Suprapubic skin (tissue), 4 donors: ENCODE measurements around the gene CKLF.
"Not testable (repeated sequence)": the region's sequence is repeated elsewhere in the genome, so short reads cannot be mapped to it uniquely, and the experiment has no call there.

Source experiments
- EP300 ChIP-seq: sonication (generic); formaldehyde crosslinking; IDR thresholded peaks from one replicate; pipeline ENCODE4 v1.6.1; 2017; ENCODE audit warnings: antibody characterized with exemption
- POLR2A ChIP-seq, 2 donors: fragments of 450-650 bp; IDR thresholded peaks; one replicate each; pipeline ENCODE4 v1.6.1; 2017; ENCODE audit warnings: antibody characterized with exemption in 2 of 2, mild to moderate bottlenecking in 2 of 2, moderate library complexity in 2 of 2
- POLR2AphosphoS5 ChIP-seq, 3 donors: sonication (generic); formaldehyde crosslinking; IDR thresholded peaks; one replicate each; pipeline ENCODE4 v1.6.1; 2017; ENCODE audit warnings: antibody characterized with exemption in 3 of 3
- TF ChIP-seq, protein P1 (sequence below), 2 donors: fragments of 200-600 bp in 1 of 2; fragments of 450-650 bp in 1 of 2; sonication (generic) in 1 of 2; IDR thresholded peaks; one replicate each; pipeline ENCODE4 v1.5.1; 2016 to 2019; ENCODE audit warnings: antibody characterized with exemption in 2 of 2, mild to moderate bottlenecking in 1 of 2, moderate library complexity in 1 of 2

DNA sequence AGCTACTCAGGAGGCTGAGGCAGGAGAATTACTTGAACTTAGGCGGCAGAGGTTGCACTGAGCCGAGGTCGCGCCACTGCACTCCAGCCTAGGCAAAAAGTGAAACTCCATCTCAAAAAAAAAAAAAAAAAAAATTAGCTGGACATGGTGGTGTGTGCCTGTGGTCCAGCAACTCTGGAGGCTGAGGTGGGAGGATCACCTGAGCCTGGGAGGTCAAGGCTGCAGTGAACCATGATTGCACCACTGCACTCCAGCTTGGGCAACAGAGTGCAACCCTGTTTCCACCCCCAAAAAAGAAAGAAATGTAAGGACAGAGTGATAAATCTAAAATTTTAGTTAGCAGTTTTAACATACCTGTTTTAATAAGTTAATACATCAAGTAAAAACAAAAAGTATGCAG is 44.2 kb downstream of the CKLF start:
- TF ChIP-seq EP300; POLR2A (IDR thresholded peaks at IDR 0.05); POLR2AphosphoS5 (IDR thresholded peaks at IDR 0.05): not testable (repeated sequence)
- TF ChIP-seq, protein P1, sequence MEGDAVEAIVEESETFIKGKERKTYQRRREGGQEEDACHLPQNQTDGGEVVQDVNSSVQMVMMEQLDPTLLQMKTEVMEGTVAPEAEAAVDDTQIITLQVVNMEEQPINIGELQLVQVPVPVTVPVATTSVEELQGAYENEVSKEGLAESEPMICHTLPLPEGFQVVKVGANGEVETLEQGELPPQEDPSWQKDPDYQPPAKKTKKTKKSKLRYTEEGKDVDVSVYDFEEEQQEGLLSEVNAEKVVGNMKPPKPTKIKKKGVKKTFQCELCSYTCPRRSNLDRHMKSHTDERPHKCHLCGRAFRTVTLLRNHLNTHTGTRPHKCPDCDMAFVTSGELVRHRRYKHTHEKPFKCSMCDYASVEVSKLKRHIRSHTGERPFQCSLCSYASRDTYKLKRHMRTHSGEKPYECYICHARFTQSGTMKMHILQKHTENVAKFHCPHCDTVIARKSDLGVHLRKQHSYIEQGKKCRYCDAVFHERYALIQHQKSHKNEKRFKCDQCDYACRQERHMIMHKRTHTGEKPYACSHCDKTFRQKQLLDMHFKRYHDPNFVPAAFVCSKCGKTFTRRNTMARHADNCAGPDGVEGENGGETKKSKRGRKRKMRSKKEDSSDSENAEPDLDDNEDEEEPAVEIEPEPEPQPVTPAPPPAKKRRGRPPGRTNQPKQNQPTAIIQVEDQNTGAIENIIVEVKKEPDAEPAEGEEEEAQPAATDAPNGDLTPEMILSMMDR (IDR thresholded peaks at IDR 0.05): not testable (repeated sequence)
